GM18909 (cell line): Measurements from ENCODE around the gene LIN37.
A peak's percentile ranks its signal among the peaks of the same experiment; 100 is the strongest.

Experiments used
- ATAC-seq: cut with Tn5 transposase; IDR thresholded peaks from one replicate; pipeline ENCODE4 v1.9.1; 2021; ENCODE audit warnings: mild to moderate bottlenecking; ENCODE audit not compliant: unreplicated experiment, poor library complexity

Gene LIN37

DNA sequence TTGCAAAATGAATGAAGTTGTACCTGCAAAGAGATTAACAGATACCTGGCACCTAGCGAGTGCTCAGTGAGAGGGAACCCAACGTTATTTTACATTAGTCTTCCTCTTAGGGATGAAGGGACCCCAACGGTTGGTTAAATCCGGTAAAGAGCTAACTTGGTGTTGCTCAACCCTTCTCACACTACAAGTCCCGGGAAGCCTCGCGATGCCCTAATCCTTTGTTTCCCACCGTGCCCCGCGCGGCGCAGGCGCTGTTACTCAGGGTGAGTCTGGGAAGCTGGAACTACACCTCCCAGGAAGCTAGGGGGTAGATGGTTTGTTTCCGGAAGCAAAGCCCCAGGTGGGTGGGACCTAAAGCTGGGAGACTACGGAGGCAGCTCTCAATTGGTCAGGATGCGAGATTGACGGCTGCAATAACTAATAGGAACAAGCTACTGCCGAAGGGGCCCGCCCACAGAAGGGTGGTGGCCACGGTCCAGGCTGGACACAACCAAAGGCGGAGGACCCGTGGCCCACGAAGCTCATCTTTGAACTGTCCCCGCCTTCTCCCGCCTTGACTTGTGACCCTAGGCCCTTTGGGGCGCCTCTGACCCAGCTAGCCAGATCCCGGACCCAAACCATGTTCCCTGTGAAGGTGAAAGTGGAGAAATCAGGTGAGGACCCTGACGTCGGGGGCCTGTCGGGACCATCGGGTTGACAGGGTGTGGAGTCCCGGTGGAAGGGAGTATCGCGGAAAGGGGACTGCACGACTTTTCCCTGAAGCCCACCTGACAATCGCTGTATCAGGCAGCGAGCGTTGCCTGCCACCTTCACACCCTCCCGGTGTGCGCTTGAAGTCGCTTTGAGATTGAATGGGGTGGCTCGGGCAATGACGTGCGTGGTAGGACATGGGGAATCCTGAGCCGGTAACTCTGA lies at the start of gene LIN37:
LIN37 (plus strand) TSS at position 471 of the 915 bp plus-strand sequence; CDS start at position 620, 149 bp downstream.
- ATAC-seq = peak; percentile 74

DNA sequence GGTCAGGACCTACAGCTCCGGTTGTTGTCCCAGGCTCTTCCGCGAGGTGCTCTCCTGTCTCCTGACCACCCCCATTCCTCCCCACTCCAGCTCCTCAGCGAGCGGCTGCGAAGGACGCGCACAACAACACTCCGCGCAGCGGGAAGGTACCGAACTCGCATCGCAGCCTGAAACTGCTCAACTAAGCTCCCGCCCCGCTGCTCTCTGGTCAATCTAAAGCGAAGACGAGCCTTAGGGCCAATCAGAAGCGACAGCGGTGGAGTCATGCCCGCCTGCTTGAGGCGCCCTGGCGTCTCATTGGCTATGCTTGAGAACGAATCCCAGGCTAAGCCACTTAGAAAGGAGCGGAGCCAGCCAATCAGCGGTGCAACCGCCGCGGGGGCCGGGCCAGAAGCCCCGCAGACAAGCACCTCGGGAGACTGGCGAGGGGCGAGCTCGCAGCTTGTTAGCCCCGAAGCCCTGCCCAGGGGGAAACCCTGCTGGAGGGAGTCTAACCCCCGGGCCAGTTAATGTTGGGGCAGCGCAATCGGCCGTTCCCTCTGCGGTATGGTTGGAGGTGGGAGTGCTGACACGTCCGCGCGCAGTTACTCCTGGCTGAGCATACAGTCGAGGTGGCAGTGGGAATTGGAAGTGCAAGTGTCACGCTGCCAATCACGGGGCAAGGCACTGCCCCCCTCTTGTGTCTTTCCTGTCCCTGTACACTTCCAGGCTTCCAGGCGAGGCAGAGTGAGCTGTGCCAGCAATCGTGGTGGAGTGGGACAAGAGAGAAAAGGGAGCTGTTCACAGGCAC lies 46.0 kb upstream of the LIN37 start:
- peak; percentile 93 for ATAC-seq

DNA sequence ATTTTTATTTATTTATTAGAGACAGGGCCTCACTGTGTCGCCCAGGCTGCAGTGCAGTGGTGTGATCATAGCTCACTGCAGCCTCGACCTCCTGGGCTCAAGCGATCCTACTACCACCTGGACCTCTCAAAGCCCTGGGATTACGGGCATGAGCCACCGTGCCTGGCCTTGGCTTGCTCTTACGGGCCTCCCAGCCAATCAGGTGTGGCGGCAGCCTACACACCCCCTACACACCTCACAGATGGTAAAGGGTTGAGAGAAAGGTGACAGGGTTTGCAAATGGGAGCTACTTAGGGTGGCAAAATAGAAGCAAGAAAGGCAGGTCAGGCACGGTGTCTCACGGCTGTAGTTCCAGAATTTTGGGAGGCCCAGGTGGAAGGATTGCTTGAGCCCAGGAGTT lies 45.0 kb upstream of the LIN37 start:
- ATAC-seq = no peak

- ATAC-seq = no peak
These were observed 44.2 kb upstream of the LIN37 start, which contains the start of gene ZBTB32 for GRCh38 chr19:35704218-35704617. Gene ZBTB32 (plus strand): TSS chr19:35704558. CDS start chr19:35714627, 10,069 bp downstream.

DNA sequence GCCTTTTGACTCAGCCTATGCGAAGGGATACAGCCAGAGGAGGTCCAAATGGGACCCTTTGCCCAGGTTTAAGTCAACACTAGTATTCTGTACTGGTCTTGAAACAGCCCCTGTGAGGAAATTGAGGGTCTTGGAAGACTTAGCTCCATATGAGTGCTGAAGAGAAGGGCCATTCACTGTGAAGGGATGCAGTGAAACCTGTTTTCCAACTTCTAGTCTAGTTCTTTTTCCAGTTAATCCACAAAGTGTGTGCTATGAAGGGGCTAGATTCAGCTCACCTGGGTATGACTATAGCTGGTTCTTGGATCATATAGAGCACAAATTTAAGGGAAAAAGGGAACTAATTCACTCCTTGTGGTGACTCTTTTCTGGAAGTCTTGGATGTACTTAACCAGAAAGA lies 40.0 kb upstream of the LIN37 start:
- no peak for ATAC-seq

DNA sequence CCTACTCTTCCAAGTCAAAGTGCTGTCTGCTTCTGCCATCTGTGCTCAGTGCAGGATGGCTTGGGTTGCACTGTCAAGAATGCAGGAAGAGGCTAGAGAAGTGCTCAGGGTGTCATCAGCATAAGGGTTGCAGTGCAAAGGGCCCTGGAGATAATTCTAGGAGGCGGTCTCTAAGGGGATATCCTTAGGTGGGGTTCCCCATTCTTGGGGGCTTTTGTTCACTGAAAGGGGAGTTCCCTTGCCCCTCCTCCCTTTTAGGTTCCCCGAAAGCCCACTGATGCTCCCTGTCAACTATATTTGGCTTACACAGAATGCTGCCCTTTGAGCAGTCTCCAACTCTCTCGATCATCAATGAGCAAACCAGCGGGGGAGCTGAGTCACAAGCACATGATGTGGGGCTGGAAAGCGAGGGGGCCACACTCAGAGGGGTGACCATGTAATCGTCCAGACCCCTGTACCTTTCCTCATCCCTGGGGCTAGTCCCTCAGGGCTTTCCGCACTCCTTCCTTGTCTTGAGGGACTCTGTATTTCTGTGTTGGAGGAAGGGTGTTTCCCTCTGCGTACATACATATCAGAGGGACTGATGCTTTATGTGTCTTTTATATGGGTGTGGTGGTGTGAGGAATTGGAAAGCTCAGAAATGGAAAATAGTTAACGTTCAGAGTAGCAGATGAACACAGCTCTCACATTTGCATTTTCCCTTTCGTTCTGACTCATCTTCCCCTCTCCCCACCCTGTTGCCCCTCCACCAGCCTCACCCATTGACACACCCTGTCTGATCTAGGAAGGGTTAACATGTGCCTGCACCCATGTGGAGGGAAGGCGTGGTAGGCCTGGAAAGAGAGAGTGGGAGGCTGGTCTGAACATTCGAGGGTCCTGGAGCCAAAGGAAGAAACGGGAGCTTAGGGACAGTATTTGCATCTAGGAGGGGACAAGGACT lies 37.3 kb upstream of the LIN37 start:
- peak; percentile 35 for ATAC-seq

DNA sequence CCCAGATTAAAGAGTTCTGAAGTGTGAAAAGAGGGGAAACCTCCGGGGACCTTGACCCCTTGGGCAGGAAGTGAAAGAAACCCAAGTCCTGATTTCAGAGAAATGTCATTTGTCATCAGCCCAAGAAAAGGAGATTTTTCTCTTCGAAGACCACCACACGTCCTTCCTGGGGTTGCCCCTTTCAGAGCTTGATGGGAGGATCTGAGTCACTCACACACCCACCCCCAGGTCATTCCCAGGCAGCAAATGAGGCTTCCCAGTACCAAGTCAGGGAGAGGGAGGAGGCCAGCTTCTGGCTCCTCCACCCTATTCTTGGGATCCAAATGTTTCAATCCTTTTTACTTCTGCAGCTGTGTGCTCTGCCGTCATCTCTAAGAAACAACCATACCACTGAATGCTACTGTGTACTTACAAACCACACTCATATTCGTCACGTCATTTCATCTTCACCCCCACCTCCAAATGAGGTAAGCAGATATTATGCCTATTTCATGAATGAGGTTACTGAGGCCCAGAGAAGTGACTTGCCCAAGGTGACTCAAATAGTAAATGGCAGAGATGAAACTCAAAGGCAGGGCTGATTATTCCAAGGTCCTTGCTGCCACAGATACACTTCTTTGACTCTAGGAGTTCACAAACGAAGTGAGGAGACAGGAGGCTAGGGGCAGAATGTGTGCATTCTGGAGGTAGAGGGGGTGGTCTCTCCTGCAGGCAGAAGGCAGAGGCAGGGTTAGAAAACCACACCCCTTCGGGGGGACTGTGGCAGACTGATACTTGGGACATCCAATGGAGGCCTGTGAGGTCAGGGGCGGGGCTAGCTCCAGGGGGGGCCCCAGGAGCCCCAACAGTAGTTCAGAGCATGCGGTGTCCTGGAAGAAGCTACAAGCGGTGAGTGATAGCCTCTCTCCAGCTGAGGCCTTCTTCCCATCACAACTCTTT lies 35.5 kb upstream of the LIN37 start:
- peak; percentile 17 for ATAC-seq

DNA sequence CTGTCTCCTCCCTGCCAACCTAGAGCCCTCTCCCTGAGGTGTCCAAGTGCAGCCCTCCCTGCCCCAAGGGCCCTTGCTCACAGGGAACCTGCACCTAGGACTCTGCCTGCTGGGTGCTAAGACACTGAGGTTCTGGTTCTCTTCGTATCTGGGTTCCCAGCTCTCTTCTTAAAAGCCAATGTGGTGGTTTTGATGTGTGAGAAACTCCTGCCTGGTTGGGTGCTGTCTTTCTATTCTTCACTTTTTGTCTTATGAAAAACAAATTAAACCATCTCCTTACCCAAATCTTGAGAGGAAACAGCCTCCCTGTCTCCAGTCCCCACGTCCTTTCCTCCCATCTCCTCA lies 34.9 kb upstream of the LIN37 start:
- no peak for ATAC-seq

- no peak for ATAC-seq
These were observed 34.4 kb upstream of the LIN37 start for GRCh38 chr19:35713904-35714495.

- no peak for ATAC-seq
These were observed 33.6 kb upstream of the LIN37 start for GRCh38 chr19:35714601-35715354.

- ATAC-seq = no peak
These were observed 33.0 kb upstream of the LIN37 start for GRCh38 chr19:35715355-35715809.

DNA sequence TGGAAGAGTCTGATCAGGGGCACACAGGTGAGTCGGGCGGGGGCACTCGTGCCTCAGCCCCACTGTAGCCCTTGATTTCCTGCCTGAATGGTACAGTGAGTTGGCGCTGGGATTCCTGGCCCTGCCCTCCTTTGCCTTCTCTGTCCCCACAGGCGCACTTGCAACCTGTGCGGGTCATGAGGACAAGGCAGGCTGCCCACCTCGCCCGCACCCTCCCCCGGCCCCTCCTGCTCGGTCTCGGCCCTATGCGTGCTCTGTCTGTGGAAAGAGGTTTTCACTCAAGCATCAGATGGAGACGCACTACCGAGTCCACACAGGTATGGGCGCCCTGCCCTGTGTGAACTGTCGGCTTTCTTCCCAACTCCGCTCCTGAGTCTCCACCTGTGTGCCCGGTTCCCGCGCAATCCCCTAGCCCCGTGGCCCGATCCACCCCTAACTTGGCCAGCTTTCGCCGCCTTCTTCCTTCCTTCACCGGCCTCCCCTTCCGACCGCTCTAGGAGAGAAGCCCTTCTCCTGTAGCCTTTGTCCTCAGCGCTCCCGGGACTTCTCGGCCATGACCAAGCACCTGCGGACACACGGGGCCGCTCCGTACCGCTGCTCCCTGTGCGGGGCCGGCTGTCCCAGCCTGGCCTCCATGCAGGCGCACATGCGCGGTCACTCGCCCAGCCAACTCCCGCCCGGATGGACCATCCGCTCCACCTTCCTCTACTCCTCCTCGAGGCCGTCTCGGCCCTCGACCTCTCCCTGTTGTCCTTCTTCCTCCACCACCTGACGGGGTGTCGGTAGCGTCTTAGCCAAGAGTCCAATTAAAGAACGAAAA lies 32.2 kb upstream of the LIN37 start:
- ATAC-seq = peak; percentile 5

DNA sequence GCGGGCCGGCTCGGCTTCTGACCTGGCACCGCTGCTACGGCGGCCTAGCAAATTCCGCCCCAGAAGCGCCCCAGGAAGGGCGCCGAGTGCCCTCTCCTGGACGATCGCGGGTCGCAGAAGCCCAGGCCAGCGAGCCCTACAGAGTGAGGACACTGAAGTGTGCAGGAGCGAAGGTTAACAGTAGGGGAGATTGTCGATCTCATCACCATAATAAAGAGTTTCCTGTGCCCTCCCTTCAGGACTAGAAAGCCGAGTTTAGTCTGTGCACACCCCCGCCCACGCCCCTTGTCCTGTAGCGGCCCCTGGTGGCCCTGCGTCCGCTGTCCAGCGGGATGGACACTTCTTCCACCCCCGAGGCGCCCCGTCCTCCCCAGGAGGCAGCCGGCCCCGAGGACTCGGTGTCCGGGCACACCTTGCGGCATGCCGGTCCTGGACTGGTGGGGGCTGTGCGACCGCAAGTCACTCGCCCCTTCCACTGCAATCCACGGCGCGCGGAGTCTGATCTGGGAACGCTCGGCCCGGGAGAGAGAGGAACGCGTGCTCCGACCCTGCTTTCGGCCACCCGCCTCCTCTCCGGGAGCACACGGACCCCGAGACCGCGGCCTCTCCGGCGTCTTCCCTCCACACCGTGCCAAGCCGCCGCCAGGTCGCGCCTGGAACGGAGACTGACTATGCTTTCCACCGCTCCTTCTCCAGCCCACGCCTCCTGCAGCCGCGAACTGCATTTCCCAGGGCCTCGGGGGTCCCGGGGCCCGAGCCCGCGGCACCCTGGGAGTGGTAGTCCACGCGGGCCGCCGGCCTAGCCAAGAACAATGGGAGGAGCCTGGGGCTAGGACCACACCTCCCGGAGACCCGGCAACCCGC lies 31.3 kb upstream of the LIN37 start:
- ATAC-seq = peak; percentile 59

GRCh38 chr19:35717665-35718344 lies 30.6 kb upstream of the LIN37 start, which contains the start of gene KMT2B:
Gene KMT2B (plus strand): TSS chr19:35718003. CDS start chr19:35718019, 16 bp downstream.
- peak; percentile 51 for ATAC-seq

GRCh38 chr19:35718345-35719041 lies 29.9 kb upstream of the LIN37 start:
- ATAC-seq = peak; percentile 2
